Measurements from ENCODE around the gene ZSWIM5.

The ZSWIM5 gene

GRCh38 chr1:45155423-45155822 lies 51.0 kb downstream of the ZSWIM5 start:
- TF ChIP-seq CTCF (IDR thresholded peaks at IDR 0.05): no peak

GRCh38 chr1:45152126-45152525 lies 54.3 kb downstream of the ZSWIM5 start:
- no peak for TF ChIP-seq CTCF (IDR thresholded peaks at IDR 0.05)

- TF ChIP-seq CTCF (IDR thresholded peaks at IDR 0.05): no peak
These were observed 58.1 kb downstream of the ZSWIM5 start for GRCh38 chr1:45148209-45148825.

- TF ChIP-seq CTCF (IDR thresholded peaks at IDR 0.05): no peak
These were observed 59.6 kb downstream of the ZSWIM5 start for GRCh38 chr1:45146833-45147232.

- TF ChIP-seq CTCF (IDR thresholded peaks at IDR 0.05): no peak
These were observed 65.0 kb downstream of the ZSWIM5 start for GRCh38 chr1:45141247-45142003.

- TF ChIP-seq CTCF (IDR thresholded peaks at IDR 0.05): no peak
These were observed 69.4 kb downstream of the ZSWIM5 start for GRCh38 chr1:45136984-45137383.

GRCh38 chr1:45135316-45135715 lies 71.1 kb downstream of the ZSWIM5 start:
- no peak for TF ChIP-seq CTCF (IDR thresholded peaks at IDR 0.05)
